Measurements from ENCODE around the gene ATP8B1.

ATP8B1 gene

GRCh38 chr18:57619876-57620275, 183.2 kb downstream of the ATP8B1 start:
- Histone ChIP-seq H3K4me1 (ENCODE audit: control insufficient read depth in 2 of 2, insufficient read depth in 2 of 2, low read length in 2 of 2) (peaks cover 3 to 7% of the 10 kb centered on the region in 2 donors), H3K27me3 (ENCODE audit: control insufficient read depth in 2 of 2, insufficient read depth in 2 of 2, low read length in 2 of 2) (no peaks in the 10 kb centered on the region), H3K4me3 (ENCODE audit: low read length in 2 of 2) (no peak overlapping the region), H3K9ac (ENCODE audit: low read depth in 1 of 2, low read length in 2 of 2) (no peak overlapping the region), H3K9me3 (ENCODE audit: control insufficient read depth in 2 of 2, low read length in 2 of 2) (no peaks in the 10 kb centered on the region), H3K27ac (ENCODE audit: low read depth in 2 of 2, low read length in 2 of 2) (no peak overlapping the region), H3K36me3 (ENCODE audit: control insufficient read depth in 2 of 2, insufficient read depth in 2 of 2, low read length in 2 of 2) (peaks cover 3 to 10% of the 10 kb centered on the region in 2 donors)

GRCh38 chr18:57618910-57619309, 184.2 kb downstream of the ATP8B1 start:
- Histone ChIP-seq H3K27ac (ENCODE audit: low read depth in 2 of 2, low read length in 2 of 2) (no peak overlapping the region), H3K4me1 (ENCODE audit: control insufficient read depth in 2 of 2, insufficient read depth in 2 of 2, low read length in 2 of 2) (peaks cover 3 to 7% of the 10 kb centered on the region in 2 donors), H3K9me3 (ENCODE audit: control insufficient read depth in 2 of 2, low read length in 2 of 2) (no peaks in the 10 kb centered on the region), H3K27me3 (ENCODE audit: control insufficient read depth in 2 of 2, insufficient read depth in 2 of 2, low read length in 2 of 2) (no peaks in the 10 kb centered on the region), H3K36me3 (ENCODE audit: control insufficient read depth in 2 of 2, insufficient read depth in 2 of 2, low read length in 2 of 2) (peaks cover 6 to 16% of the 10 kb centered on the region in 2 donors), H3K9ac (ENCODE audit: low read depth in 1 of 2, low read length in 2 of 2) (no peak overlapping the region), H3K4me3 (ENCODE audit: low read length in 2 of 2) (no peak overlapping the region)

- H3K4me1 ChIP-seq (ENCODE audit: control insufficient read depth in 2 of 2, insufficient read depth in 2 of 2, low read length in 2 of 2), result no peaks in the 10 kb centered on the region
- no peak overlapping the region for H3K9ac ChIP-seq (ENCODE audit: low read depth in 1 of 2, low read length in 2 of 2)
- no peak overlapping the region for H3K4me3 ChIP-seq (ENCODE audit: low read length in 2 of 2)
- no peak overlapping the region for H3K27ac ChIP-seq (ENCODE audit: low read depth in 2 of 2, low read length in 2 of 2)
- no peaks in the 10 kb centered on the region for H3K27me3 ChIP-seq (ENCODE audit: control insufficient read depth in 2 of 2, insufficient read depth in 2 of 2, low read length in 2 of 2)
- peaks cover 69 to 75% of the 10 kb centered on the region in 2 donors for H3K36me3 ChIP-seq (ENCODE audit: control insufficient read depth in 2 of 2, insufficient read depth in 2 of 2, low read length in 2 of 2)
- H3K9me3 ChIP-seq (ENCODE audit: control insufficient read depth in 2 of 2, low read length in 2 of 2), result no peaks in the 10 kb centered on the region
These were observed 199.2 kb downstream of the ATP8B1 start for GRCh38 chr18:57603871-57604270.

Measured in mucosa of rectum (tissue), 2 donors.